Measurements from ENCODE around the gene MYO10. TPM values are rescaled to one million over a fixed set of nuclear protein-coding genes. Genes with fewer than 3 reads are reported as not detected.

Gene MYO10
- total RNA-seq, 3 donors from 2014 or later = 0.18 to 0.54 (median 0.40) TPM

DNA sequence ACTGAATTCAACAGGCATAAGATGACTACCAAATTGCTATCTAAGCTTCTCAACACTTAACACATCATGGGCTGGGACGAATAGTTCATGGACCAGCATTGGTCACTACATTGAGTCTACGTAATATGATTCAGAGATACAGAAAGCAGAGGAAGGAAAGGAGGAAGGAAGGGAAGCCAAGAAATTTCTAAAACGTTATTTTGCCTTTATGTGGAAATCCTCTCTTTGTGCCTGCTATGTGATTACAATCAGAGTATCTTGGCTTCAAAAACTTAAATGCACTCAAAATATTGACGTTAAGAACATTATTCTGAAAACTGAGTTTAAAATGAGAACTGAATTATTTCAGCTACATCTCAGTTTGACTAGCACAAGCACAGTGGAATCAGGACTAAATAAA lies 231.1 kb downstream of the MYO10 start:
- DNase-seq = no peak
- no peak overlapping the region for H3K4me3 Mint-ChIP-seq

DNA sequence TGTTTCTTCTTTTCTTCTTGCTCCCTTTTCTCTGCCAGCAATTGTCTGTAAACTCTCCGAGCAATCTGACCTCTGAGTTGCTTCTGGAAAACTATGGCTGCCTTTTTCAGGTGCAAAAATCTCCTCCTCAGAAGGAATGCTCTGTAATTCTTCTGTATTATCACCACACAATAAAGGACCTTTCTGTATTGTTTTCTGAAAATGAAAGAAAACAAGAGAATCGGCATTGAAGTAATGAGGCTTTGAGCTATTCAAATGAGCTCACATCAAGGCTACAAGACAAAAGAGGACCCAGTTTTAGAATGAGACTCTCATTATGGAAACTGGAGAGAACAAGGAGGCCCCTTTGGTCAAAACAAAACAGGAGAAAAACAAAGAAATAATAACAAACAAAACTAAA lies 233.1 kb downstream of the MYO10 start:
- Mint-ChIP-seq H3K27me3 (ENCODE audit: low read depth) (no peaks in the 10 kb centered on the region), H3K36me3 (ENCODE audit: insufficient read depth) (no peaks in the 10 kb centered on the region), H3K4me3 (no peak overlapping the region), H3K9me3 (no peaks in the 10 kb centered on the region), H3K4me1 (ENCODE audit: low read depth) (no peaks in the 10 kb centered on the region)
- ATAC-seq (no peak), DNase-seq (no peak)

More for the DNA sequence above, 231.1 kb downstream of the MYO10 start:
- Mint-ChIP-seq H3K4me1 (ENCODE audit: low read depth) (no peaks in the 10 kb centered on the region), H3K36me3 (ENCODE audit: insufficient read depth) (no peaks in the 10 kb centered on the region), H3K27me3 (ENCODE audit: low read depth) (no peaks in the 10 kb centered on the region), H3K9me3 (no peaks in the 10 kb centered on the region)
- ATAC-seq = no peak

GRCh38 chr5:16701134-16702099 lies 234.7 kb downstream of the MYO10 start:
- no peak overlapping the region for H3K4me3 Mint-ChIP-seq
- H3K27me3 Mint-ChIP-seq (ENCODE audit: low read depth) = no peaks in the 10 kb centered on the region
- ATAC-seq (no peak), DNase-seq (no peak)
- no peaks in the 10 kb centered on the region for H3K4me1 Mint-ChIP-seq (ENCODE audit: low read depth)
- no peaks in the 10 kb centered on the region for H3K9me3 Mint-ChIP-seq
- no peaks in the 10 kb centered on the region for H3K36me3 Mint-ChIP-seq (ENCODE audit: insufficient read depth)

DNA sequence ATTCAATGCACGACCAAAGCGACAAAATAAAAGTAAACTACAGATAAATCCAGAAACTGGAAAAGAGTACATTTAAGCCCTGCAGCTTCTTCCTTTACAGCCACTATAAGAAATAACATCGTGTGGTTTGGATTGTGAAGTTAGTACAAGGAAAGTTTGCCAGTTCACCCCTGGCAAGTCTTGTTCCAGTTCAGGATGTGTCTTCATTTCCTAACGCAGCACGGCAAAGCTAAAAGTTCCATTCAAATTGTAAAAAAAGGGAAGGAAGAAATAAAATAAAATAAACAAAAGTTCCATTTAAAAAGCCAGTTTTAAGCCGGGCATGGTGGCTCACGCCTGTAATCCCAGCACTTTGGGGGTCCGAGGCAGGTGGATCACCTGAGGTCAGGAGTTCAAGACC lies 236.0 kb downstream of the MYO10 start:
- H3K9me3 Mint-ChIP-seq = no peaks in the 10 kb centered on the region
- no peaks in the 10 kb centered on the region for H3K27me3 Mint-ChIP-seq (ENCODE audit: low read depth)
- DNase-seq (no peak), ATAC-seq (no peak)
- no peaks in the 10 kb centered on the region for H3K36me3 Mint-ChIP-seq (ENCODE audit: insufficient read depth)
- H3K4me3 Mint-ChIP-seq = no peak overlapping the region
- no peaks in the 10 kb centered on the region for H3K4me1 Mint-ChIP-seq (ENCODE audit: low read depth)

DNA sequence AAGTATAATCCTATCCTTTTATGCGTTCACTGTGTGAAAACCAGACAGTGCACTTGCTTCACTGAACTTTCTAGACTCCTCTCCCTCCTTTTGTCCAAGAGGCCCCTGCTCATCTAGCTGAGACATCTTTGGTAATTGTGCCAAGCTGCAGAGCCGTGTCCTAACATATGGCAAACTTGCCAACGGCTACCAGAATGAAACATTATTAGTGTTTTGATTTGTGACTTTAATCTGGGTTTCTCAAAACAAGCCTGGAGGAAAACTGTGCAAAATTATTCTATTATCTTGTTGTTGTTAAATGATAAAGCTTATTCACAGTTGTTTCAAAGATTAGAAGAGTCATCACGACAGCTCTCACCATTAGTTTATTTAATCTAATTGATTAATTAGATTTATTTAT lies 240.3 kb downstream of the MYO10 start:
- Mint-ChIP-seq H3K4me1 (ENCODE audit: low read depth) (no peaks in the 10 kb centered on the region), H3K36me3 (ENCODE audit: insufficient read depth) (no peaks in the 10 kb centered on the region), H3K27me3 (ENCODE audit: low read depth) (no peaks in the 10 kb centered on the region), H3K9me3 (no peaks in the 10 kb centered on the region), H3K4me3 (no peak overlapping the region)
- DNase-seq (no peak), ATAC-seq (no peak)

DNA sequence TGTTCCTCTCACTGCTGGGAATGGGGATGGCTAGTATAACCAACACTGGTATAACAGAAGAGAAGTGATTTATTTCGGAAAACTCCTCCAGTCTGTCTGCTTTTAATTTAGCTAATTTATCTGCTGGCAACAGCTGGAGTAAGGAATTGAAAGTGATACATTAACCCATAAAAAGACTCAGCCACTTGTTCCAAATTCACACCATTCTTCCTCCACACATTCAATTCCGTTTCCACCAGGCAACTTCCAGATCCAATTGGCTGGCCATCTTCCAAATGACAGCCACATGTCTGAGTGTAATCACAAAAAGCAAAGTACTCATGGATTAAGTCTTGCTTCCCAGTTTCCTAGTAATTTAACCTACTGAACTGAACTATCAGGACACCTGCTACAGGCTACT lies 242.2 kb downstream of the MYO10 start:
- no peaks in the 10 kb centered on the region for H3K4me1 Mint-ChIP-seq (ENCODE audit: low read depth)
- no peaks in the 10 kb centered on the region for H3K9me3 Mint-ChIP-seq
- ATAC-seq = no peak
- no peak overlapping the region for H3K4me3 Mint-ChIP-seq
- peaks cover 6% of the 10 kb centered on the region for H3K27me3 Mint-ChIP-seq (ENCODE audit: low read depth)
- no peaks in the 10 kb centered on the region for H3K36me3 Mint-ChIP-seq (ENCODE audit: insufficient read depth)
- no peak for DNase-seq

DNA sequence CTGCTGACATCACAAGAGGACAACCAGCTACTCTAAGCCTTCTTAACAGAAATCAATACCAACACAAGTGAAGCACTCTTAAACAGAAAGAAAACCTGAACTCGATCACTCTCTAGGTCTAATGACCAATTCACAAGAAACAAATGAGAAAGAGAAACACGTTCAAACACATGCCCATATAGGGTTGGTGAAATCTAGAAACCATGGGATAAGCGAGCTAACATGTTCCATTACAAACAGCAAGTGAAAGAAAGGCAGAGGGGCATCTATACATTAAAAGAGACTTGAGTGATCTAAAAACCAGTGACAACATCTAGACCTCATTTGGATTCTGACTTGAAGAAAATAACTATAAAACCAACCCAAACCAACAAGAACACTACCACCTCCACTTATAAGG lies 244.4 kb downstream of the MYO10 start:
- Mint-ChIP-seq H3K27me3 (ENCODE audit: low read depth) (peaks cover 10% of the 10 kb centered on the region), H3K36me3 (ENCODE audit: insufficient read depth) (no peaks in the 10 kb centered on the region), H3K4me3 (no peak overlapping the region), H3K9me3 (no peaks in the 10 kb centered on the region), H3K4me1 (ENCODE audit: low read depth) (no peaks in the 10 kb centered on the region)
- ATAC-seq (peak in 1 of 2 donors; percentile 18), DNase-seq (no peak)

- DNase-seq = no peak
- no peaks in the 10 kb centered on the region for H3K36me3 Mint-ChIP-seq (ENCODE audit: insufficient read depth)
- H3K4me1 Mint-ChIP-seq (ENCODE audit: low read depth) = no peaks in the 10 kb centered on the region
Measured at GRCh38 chr5:16690243-16690852, 245.7 kb downstream of the MYO10 start.

DNA sequence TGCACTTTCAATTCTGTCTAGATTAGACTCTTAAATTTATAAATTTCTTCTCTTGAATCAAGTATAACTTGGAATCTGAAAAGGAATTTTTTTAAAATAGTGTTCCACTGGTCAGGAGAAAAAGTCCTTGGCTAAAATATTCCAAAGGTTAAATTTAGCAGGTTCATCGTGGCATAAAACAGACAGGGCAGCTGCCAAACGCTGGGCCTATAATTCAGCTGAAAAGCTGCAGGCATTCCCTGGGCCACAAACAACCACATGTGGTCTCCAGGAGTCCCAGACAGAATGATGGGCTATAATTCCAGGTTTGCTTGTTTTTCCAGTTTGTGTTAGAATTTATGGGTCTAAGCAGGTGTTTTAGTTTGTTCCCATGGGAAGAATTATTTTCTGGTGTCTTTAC lies 248.2 kb downstream of the MYO10 start:
- no peak for ATAC-seq
- H3K9me3 Mint-ChIP-seq = no peaks in the 10 kb centered on the region

More at GRCh38 chr5:16690243-16690852, 245.7 kb downstream of the MYO10 start:
- peaks cover 10% of the 10 kb centered on the region for H3K27me3 Mint-ChIP-seq (ENCODE audit: low read depth)
- peak in 1 of 2 donors; percentile 43 for ATAC-seq
- H3K4me3 Mint-ChIP-seq = no peak overlapping the region
- H3K9me3 Mint-ChIP-seq = no peaks in the 10 kb centered on the region

DNA sequence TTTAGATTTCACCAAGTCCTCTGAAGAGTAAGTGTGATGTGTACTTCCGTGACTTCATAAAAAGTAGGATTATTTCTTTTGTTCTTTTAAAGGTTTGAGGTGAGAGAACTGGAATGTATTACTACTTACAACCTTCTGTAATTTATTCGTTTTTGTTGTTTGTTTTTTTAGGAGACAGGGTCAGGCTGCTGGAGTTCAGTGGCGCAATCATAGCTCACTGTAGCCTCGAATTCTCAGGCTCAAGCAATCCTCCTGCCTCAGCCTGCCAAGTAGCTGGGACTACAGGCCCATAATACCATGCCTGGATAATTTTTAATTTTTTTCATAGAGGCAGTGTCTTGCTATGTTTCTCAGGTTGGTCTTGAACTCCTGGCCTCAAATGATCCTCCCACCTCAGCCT lies 251.0 kb downstream of the MYO10 start:
- H3K27me3 Mint-ChIP-seq (ENCODE audit: low read depth) = peaks cover 14% of the 10 kb centered on the region
- no peaks in the 10 kb centered on the region for H3K36me3 Mint-ChIP-seq (ENCODE audit: insufficient read depth)
- no peaks in the 10 kb centered on the region for H3K9me3 Mint-ChIP-seq
- ATAC-seq (no peak), DNase-seq (no peak)
- no peaks in the 10 kb centered on the region for H3K4me1 Mint-ChIP-seq (ENCODE audit: low read depth)
- no peak overlapping the region for H3K4me3 Mint-ChIP-seq

More for the DNA sequence above, 248.2 kb downstream of the MYO10 start:
- no peaks in the 10 kb centered on the region for H3K36me3 Mint-ChIP-seq (ENCODE audit: insufficient read depth)
- H3K4me3 Mint-ChIP-seq = no peak overlapping the region
- no peak for DNase-seq
- peaks cover 16% of the 10 kb centered on the region for H3K27me3 Mint-ChIP-seq (ENCODE audit: low read depth)
- H3K4me1 Mint-ChIP-seq (ENCODE audit: low read depth) = no peaks in the 10 kb centered on the region

- peaks cover 6% of the 10 kb centered on the region for H3K27me3 Mint-ChIP-seq (ENCODE audit: low read depth)
- ATAC-seq = no peak
- no peak for DNase-seq
- H3K9me3 Mint-ChIP-seq = no peaks in the 10 kb centered on the region
- no peak overlapping the region for H3K4me3 Mint-ChIP-seq
- no peaks in the 10 kb centered on the region for H3K36me3 Mint-ChIP-seq (ENCODE audit: insufficient read depth)
- no peaks in the 10 kb centered on the region for H3K4me1 Mint-ChIP-seq (ENCODE audit: low read depth)
Measured at GRCh38 chr5:16681876-16682275, 254.2 kb downstream of the MYO10 start.

- Mint-ChIP-seq H3K36me3 (ENCODE audit: insufficient read depth) (no peaks in the 10 kb centered on the region), H3K9me3 (no peaks in the 10 kb centered on the region), H3K4me3 (no peak overlapping the region), H3K27me3 (ENCODE audit: low read depth) (peaks cover 6% of the 10 kb centered on the region), H3K4me1 (ENCODE audit: low read depth) (peaks cover 2% of the 10 kb centered on the region)
- no peak for DNase-seq
- no peak for ATAC-seq
Measured at GRCh38 chr5:16679863-16680262, 256.2 kb downstream of the MYO10 start.

- DNase-seq (no peak), ATAC-seq (no peak)
- peaks cover 3% of the 10 kb centered on the region for H3K4me1 Mint-ChIP-seq (ENCODE audit: low read depth)
- no peaks in the 10 kb centered on the region for H3K36me3 Mint-ChIP-seq (ENCODE audit: insufficient read depth)
- no peak overlapping the region for H3K4me3 Mint-ChIP-seq
- no peaks in the 10 kb centered on the region for H3K9me3 Mint-ChIP-seq
- peaks cover 6% of the 10 kb centered on the region for H3K27me3 Mint-ChIP-seq (ENCODE audit: low read depth)
Measured at GRCh38 chr5:16679190-16679589, 256.9 kb downstream of the MYO10 start.

DNA sequence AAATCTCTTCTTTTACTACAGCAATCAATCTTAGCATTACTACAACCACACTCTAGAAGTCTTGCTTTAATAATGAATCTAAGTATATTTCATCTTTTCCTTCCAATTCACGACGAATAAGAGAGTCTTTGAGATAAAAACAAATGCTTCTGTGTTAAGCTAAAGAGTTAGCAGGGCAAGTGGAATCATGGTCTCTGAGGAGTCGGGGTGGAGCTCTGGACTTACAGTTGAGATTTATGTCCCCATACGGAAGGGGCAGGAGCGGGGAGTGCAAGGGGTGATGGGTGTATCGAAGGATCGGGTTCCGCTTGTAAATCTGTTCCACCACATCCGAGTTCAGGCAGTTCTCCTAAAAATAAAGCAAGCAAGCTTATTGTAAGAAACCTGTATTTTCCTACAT lies 260.3 kb downstream of the MYO10 start:
- H3K4me1 Mint-ChIP-seq (ENCODE audit: low read depth) = peaks cover 16% of the 10 kb centered on the region
- DNase-seq (no peak), ATAC-seq (no peak)
- H3K9me3 Mint-ChIP-seq = no peaks in the 10 kb centered on the region
- H3K27me3 Mint-ChIP-seq (ENCODE audit: low read depth) = no peaks in the 10 kb centered on the region
- no peaks in the 10 kb centered on the region for H3K36me3 Mint-ChIP-seq (ENCODE audit: insufficient read depth)
- H3K4me3 Mint-ChIP-seq = no peak overlapping the region

DNA sequence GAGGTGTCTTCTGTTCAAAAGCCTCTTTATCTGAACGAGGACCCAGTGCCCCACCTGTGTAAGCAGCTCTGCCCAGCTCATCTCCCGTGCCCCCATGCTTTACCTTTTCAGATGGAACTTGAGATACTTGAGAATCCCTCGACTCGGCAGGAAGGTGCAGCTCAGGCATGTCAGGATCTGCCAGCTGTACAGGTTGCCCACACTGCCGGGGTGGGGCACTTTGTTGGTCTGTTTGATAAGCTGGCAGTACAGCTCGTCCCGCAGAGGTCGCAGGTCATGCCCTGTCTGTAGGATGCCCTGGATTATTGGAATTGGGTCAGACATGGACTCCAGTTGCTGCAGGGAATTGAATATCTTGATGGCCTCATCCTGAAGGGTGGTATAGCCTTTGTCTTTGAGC lies 261.3 kb downstream of the MYO10 start:
- Mint-ChIP-seq H3K36me3 (ENCODE audit: insufficient read depth) (no peaks in the 10 kb centered on the region), H3K9me3 (no peaks in the 10 kb centered on the region), H3K4me1 (ENCODE audit: low read depth) (peaks cover 16% of the 10 kb centered on the region), H3K27me3 (ENCODE audit: low read depth) (no peaks in the 10 kb centered on the region), H3K4me3 (no peak overlapping the region)
- no peak for ATAC-seq
- DNase-seq = no peak
